ENCODE results near the gene TBX2. TPM values are rescaled to one million over a fixed set of nuclear protein-coding genes. Genes with fewer than 3 reads are reported as not detected.
A peak's percentile ranks its signal among the peaks of the same experiment; 100 is the strongest.

Gene TBX2
- 122 TPM for total RNA-seq
- long read RNA-seq, transcript TBX2-201 (7 exons, 3,339 nt) = major isoform, 164 of 243 reads
- long read RNA-seq, partial matches to known transcripts = 64 of 243 reads
- long read RNA-seq, other reads (novel, unspliced or antisense) = 14 of 243 reads

DNA sequence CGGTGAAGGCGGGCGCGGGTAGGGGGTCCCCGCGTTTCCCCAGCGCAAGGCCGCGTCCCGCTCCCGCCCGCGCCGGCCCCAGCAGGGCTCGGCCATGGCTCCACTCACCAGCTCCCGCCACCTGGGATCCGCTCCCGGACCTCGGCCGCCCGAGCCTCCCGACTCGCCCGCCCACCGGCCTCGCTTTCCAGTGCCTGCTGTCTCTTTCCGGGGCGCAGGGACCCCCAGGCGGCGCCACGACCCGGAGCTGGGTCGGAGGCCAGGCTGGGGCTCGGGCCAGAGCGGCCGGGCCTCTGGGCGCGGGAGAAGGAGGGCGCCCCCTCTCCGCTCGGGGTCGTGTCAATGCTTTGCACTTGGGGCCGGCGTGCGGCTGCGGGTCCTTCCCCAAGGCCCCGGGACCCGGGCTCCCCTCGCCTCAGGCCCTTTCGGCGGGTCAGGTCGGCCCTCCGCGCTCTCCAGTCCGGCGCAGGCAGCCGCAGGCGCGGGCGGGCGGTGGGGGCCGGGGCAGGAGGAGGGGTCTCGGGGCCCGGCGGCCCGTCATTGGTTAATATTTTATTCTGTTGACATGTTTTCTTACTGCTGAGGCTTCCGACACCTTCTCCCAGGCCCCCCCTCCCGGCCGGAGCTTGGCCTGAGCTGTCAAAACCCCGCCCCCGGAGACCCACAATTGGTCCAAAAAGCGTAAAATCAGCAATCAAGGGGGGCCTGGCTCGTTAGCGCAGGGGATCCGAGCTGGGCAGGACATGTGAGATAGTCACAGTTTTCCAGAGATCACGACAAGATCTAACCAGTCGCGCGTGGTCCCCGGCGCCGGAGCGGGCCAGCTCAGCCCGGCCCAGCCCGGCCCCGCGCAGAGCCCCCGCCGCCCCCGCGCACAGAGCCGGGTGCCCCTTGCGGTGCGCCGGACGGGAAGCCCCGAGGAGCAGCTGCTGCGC lies at the start of gene TBX2:
TBX2 (plus strand) TSS at position 713 of the 935 bp plus-strand sequence. CDS start 334 bp downstream, outside the sequence.
- TF ChIP-seq, protein P1, sequence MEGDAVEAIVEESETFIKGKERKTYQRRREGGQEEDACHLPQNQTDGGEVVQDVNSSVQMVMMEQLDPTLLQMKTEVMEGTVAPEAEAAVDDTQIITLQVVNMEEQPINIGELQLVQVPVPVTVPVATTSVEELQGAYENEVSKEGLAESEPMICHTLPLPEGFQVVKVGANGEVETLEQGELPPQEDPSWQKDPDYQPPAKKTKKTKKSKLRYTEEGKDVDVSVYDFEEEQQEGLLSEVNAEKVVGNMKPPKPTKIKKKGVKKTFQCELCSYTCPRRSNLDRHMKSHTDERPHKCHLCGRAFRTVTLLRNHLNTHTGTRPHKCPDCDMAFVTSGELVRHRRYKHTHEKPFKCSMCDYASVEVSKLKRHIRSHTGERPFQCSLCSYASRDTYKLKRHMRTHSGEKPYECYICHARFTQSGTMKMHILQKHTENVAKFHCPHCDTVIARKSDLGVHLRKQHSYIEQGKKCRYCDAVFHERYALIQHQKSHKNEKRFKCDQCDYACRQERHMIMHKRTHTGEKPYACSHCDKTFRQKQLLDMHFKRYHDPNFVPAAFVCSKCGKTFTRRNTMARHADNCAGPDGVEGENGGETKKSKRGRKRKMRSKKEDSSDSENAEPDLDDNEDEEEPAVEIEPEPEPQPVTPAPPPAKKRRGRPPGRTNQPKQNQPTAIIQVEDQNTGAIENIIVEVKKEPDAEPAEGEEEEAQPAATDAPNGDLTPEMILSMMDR (IDR thresholded peaks at IDR 0.05) = peak; percentile 15
- H3K27ac ChIP-seq = peak within 1 kb of the TSS; percentile 91
- intact Hi-C loops (cut with DNase I) = loop anchor here (10.0 kb wide), 1 partner anchor 395 kb away; no protein-coding TSS in a partner anchor
- H3K36me3 ChIP-seq = peaks cover 14% of the 10 kb centered on the region
- ATAC-seq (peak; percentile 54), DNase-seq (peak; percentile 82)
- peaks cover 21% of the 10 kb centered on the region for H3K4me1 ChIP-seq
- H3K9me3 ChIP-seq = no peaks in the 10 kb centered on the region
- H3K4me3 ChIP-seq = peak within 1 kb of the TSS; percentile 65
- H3K27me3 ChIP-seq = peaks cover 79% of the 10 kb centered on the region

DNA sequence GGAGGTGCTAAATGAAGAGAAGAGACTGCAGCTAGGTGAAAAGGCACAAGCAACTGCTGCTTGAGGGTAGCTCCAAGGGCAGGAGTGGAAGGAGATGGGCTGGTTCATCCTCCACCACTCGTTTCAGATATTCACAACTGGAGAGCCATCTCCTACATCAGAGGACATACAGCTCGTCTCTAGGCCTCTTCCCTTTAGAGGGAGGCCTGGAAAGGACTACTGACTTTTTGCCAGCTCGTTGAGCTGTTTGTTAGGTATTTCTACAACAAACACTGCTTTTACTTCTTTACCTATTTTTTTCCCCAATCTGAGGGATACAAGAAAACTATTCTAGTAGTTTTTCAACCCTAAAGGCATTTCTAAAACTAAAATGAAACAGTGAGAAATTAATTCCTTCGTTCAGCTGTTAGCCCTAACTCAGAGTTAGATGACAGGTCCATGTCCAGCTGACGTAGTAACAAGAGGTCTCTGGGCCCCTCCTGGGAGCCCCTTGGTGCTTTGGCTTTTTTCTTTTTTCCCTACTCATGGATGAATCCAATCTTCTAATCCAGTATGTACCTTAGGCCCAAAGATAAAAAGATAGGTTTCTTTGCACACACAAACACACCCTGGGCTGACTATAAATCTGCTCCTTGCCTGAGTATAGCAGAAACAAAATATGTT lies 47.8 kb upstream of the TBX2 start:
- peaks cover 7% of the 10 kb centered on the region for H3K4me1 ChIP-seq
- H3K4me3 ChIP-seq = no peak overlapping the region
- no peak for ATAC-seq
- intact Hi-C loops (cut with DNase I) = no loop called here
- H3K9me3 ChIP-seq = no peaks in the 10 kb centered on the region
- TF ChIP-seq, protein P1 (IDR thresholded peaks at IDR 0.05) = no peak
- DNase-seq = no peak
- no peaks in the 10 kb centered on the region for H3K27me3 ChIP-seq
- no peaks in the 10 kb centered on the region for H3K36me3 ChIP-seq
- H3K27ac ChIP-seq = no peak overlapping the region

DNA sequence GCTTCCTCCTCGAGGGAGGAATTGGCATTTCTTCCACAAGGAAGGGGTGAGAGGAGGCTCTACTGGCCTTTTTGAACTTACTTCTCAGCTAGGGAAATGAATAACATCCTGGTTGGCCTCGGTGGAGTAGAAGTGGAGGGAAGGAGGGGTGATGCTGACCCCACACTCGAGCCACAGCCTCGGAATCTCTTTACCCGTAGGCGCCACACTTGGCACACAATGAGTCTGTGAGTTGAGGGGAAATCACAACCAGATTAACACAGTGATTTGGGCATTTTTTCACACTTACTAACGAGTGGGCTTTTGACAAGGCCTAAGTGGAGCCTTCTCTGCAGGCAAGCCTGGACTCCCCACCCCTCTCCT lies 47.3 kb upstream of the TBX2 start:
- Histone ChIP-seq H3K9me3 (no peaks in the 10 kb centered on the region), H3K27ac (no peak overlapping the region), H3K4me3 (no peak overlapping the region), H3K4me1 (peaks cover 7% of the 10 kb centered on the region), H3K27me3 (no peaks in the 10 kb centered on the region), H3K36me3 (no peaks in the 10 kb centered on the region)
- intact Hi-C loops (cut with DNase I) = no loop called here
- ATAC-seq (peak; percentile 11), DNase-seq (no peak)
- TF ChIP-seq, protein P1 (IDR thresholded peaks at IDR 0.05) = no peak

DNA sequence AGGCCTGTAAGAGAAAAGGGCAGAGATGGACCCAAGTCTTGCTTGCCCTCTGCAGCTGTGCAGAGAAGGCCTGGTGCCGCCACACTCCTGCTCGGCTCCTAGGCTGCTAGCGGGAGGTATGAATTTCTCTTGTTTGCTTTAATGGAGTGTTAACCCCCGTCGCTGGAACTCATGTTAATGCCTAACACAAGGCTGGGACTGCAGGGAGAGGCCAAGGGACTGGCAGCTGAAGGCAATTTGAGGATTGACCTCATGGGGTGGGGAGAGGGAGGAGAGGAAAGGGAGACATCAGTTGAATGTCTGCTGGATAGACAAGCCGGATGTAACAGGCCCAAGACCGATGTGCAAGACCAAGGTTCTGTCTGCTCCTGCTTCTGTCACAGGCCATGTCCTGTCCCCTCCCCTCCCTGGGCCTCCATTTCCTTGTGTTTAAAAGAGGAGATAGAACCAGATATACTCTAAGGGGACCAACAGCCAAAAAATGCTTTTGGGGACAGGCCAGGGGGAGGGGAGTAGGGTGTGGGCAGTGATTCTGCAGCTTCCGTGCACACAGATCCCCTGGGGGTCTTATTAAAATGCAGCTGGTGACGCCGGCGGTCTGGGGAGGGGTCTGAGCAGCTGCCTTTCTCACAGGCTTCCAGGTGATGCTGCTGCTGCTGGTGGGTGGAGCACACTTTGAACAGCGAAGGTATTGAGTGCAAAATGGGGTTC lies 46.7 kb upstream of the TBX2 start:
- DNase-seq = no peak
- no peak for ATAC-seq
- H3K4me1 ChIP-seq = peaks cover 7% of the 10 kb centered on the region
- TF ChIP-seq, protein P1 (IDR thresholded peaks at IDR 0.05) = no peak
- H3K9me3 ChIP-seq = no peaks in the 10 kb centered on the region
- no peak overlapping the region for H3K4me3 ChIP-seq
- no peaks in the 10 kb centered on the region for H3K36me3 ChIP-seq
- intact Hi-C loops (cut with DNase I) = no loop called here
- no peak overlapping the region for H3K27ac ChIP-seq
- no peaks in the 10 kb centered on the region for H3K27me3 ChIP-seq

DNA sequence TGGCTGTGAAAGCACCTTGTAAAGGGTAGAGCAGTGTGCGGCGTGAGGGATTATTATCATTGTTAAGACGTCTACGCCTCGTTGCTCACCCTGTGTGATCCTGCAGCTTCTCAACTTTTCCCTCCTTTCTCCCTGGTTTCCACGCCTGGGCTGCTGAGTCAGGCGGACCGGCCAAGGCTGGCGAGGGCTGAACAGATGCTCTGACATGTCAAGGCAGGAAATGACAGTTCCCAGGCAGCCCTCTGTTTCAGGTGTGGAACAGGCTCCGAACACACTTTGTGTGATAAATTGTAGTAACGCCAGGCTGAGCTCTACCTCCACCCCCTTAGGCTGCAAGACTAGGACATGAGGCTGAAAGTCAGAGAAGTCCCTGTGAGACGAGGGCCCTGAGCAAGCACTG lies 46.0 kb upstream of the TBX2 start:
- Histone ChIP-seq H3K9me3 (no peaks in the 10 kb centered on the region), H3K27ac (no peak overlapping the region), H3K36me3 (no peaks in the 10 kb centered on the region), H3K4me3 (no peak overlapping the region), H3K27me3 (no peaks in the 10 kb centered on the region), H3K4me1 (peaks cover 7% of the 10 kb centered on the region)
- ATAC-seq (no peak), DNase-seq (no peak)
- TF ChIP-seq, protein P1 (IDR thresholded peaks at IDR 0.05) = no peak
- intact Hi-C loops (cut with DNase I) = no loop called here
